OCI-LY3 (cell line): ENCODE data around the gene C3AR1.
A peak's percentile ranks its signal among the peaks of the same experiment; 100 is the strongest.
"Not testable (repeated sequence)": the region's sequence is repeated elsewhere in the genome, so short reads cannot be mapped to it uniquely, and the experiment has no call there.

ENCODE experiments used
- H2AFZ ChIP-seq: fragments of 200-600, 300-600 bp; shearing (Covaris generic); 2 replicates; pipeline ENCODE4 v1.6.0; 2014; ENCODE audit warnings: antibody characterized with exemption, low read depth, low read length
- H3K27ac ChIP-seq: fragments of 200-600, 300-600 bp; sonication (generic); 2 replicates; pipeline ENCODE4 v1.5.1; 2014; ENCODE audit warnings: mild to moderate bottlenecking, low read length, moderate library complexity, mixed read lengths
- H3K27me3 ChIP-seq: fragments of 200-600, 300-600 bp; sonication (generic); 2 replicates; pipeline ENCODE4 v1.6.1; 2014; ENCODE audit warnings: low read depth, low read length, mixed read lengths
- H3K36me3 ChIP-seq: fragments of 200-600, 300-600 bp; sonication (generic); replicated peaks from 2 replicates; pipeline ENCODE3; 2014; ENCODE audit warnings: low read depth, low read length, mixed read lengths
- H3K4me1 ChIP-seq: fragments of 300-600, 200-600 bp; sonication (generic); 2 replicates; pipeline ENCODE4 v1.6.1; 2014; ENCODE audit warnings: low read length, mixed read lengths
- H3K4me2 ChIP-seq: fragments of 200-600, 300-600 bp; sonication (generic); 2 replicates; pipeline ENCODE4 v1.6.1; 2014; ENCODE audit warnings: low read length, mixed read lengths
- H3K4me3 ChIP-seq: fragments of 300-600, 200-600 bp; sonication (generic); 2 replicates; pipeline ENCODE4 v1.5.1; 2014; ENCODE audit warnings: antibody characterized with exemption, mild to moderate bottlenecking, low read length, moderate library complexity
- H3K79me2 ChIP-seq: fragments of 300-600, 200-600 bp; shearing (Covaris generic); 2 replicates; pipeline ENCODE4 v1.6.1; 2014; ENCODE audit warnings: mild to moderate bottlenecking, low read length, mixed read lengths
- H3K9ac ChIP-seq: fragments of 300-600, 200-600 bp; shearing (Covaris generic); 2 replicates; pipeline ENCODE4 v1.6.0; 2014; ENCODE audit warnings: mild to moderate bottlenecking, low read length, moderate library complexity
- H3K9me3 ChIP-seq: fragments of 200-600, 300-600 bp; shearing (Covaris generic); 2 replicates; pipeline ENCODE4 v1.6.1; 2014; ENCODE audit warnings: low read length, mixed read lengths; ENCODE audit not compliant: insufficient read depth
- H4K20me1 ChIP-seq: fragments of 200-600, 300-600 bp; sonication (generic); 2 replicates; pipeline ENCODE4 v1.6.1; 2016; ENCODE audit warnings: low read length, mixed read lengths; ENCODE audit not compliant: insufficient read depth
- CTCF ChIP-seq: fragments of 200-600, 300-600 bp; sonication (generic); IDR thresholded peaks from 2 replicates; pipeline ENCODE4 v1.5.1; 2014; ENCODE audit warnings: antibody characterized with exemption, low read length, low read depth
- EZH2phosphoT487 ChIP-seq: fragments of 200-600 bp; shearing (Covaris generic); IDR thresholded peaks from 2 replicates; pipeline ENCODE4 v1.6.1; 2018; ENCODE audit warnings: antibody characterized with exemption, mixed run types, low read depth

The C3AR1 gene

GRCh38 chr12:8087666-8088065 is 21.5 kb upstream of the C3AR1 start:
- Histone ChIP-seq H3K27ac (peak overlapping the region; percentile 49; the same call in 1 of the 2 replicates), H3K4me1 (peaks cover 36% of the 10 kb centered on the region), H3K27me3 (no peaks in the 10 kb centered on the region), H3K9me3 (no peaks in the 10 kb centered on the region), H3K4me2 (peak overlapping the region; percentile 63), H3K36me3 (peaks cover 32% of the 10 kb centered on the region), H4K20me1 (0 out of 2 replicates have a peak, but pooled peaks cover 3% of the 10 kb centered on the region), H3K9ac (0 out of 2 replicates have a peak overlapping the region, but pooled peaks have one; percentile 19), H3K4me3 (peak overlapping the region; percentile 18; the same call in 1 of the 2 replicates), H3K79me2 (peaks cover 67% of the 10 kb centered on the region), H2AFZ (no peak overlapping the region)
- TF ChIP-seq CTCF (no peak), EZH2phosphoT487 (no peak)

GRCh38 chr12:8084351-8084750 is 18.2 kb upstream of the C3AR1 start:
- Histone ChIP-seq H3K79me2 (peaks cover 73% of the 10 kb centered on the region), H3K4me1 (peaks cover 36% of the 10 kb centered on the region)
- not testable (repeated sequence) for H2AFZ ChIP-seq, H3K9ac ChIP-seq, H3K4me3 ChIP-seq, H3K27ac ChIP-seq, H3K36me3 ChIP-seq, H3K9me3 ChIP-seq, H3K4me2 ChIP-seq, H4K20me1 ChIP-seq, H3K27me3 ChIP-seq

GRCh38 chr12:8082808-8083100 is 16.6 kb upstream of the C3AR1 start:
- Histone ChIP-seq H3K9ac (peak overlapping the region; percentile 90), H3K36me3 (peaks cover 5% of the 10 kb centered on the region), H3K4me1 (peaks cover 29% of the 10 kb centered on the region), H3K9me3 (no peaks in the 10 kb centered on the region), H3K27ac (peak overlapping the region; percentile 88), H3K27me3 (no peaks in the 10 kb centered on the region), H3K4me3 (peak overlapping the region; percentile 87), H3K4me2 (peak overlapping the region; percentile 82), H3K79me2 (peaks cover 57% of the 10 kb centered on the region), H2AFZ (no peak overlapping the region), H4K20me1 (0 out of 2 replicates have a peak, but pooled peaks cover 3% of the 10 kb centered on the region)
- no peak for TF ChIP-seq CTCF
- TF ChIP-seq EZH2phosphoT487, result no peak

GRCh38 chr12:8081251-8081920 is 15.2 kb upstream of the C3AR1 start:
- Histone ChIP-seq H3K9me3 (no peaks in the 10 kb centered on the region), H3K4me3 (peak overlapping the region; percentile 87), H3K27ac (peak overlapping the region; percentile 88), H3K4me1 (peaks cover 36% of the 10 kb centered on the region), H3K4me2 (peak overlapping the region; percentile 82), H2AFZ (peak overlapping the region; percentile 84), H4K20me1 (0 out of 2 replicates have a peak, but pooled peaks cover 3% of the 10 kb centered on the region), H3K79me2 (peaks cover 47% of the 10 kb centered on the region), H3K27me3 (no peaks in the 10 kb centered on the region), H3K36me3 (peaks cover 5% of the 10 kb centered on the region), H3K9ac (peak overlapping the region; percentile 90)
- TF ChIP-seq EZH2phosphoT487 (no peak), CTCF (no peak)
